GM12878 (cell line): ENCODE measurements around the gene KCNG1. TPM values are rescaled to one million over a fixed set of nuclear protein-coding genes. Genes with fewer than 3 reads are reported as not detected.

ENCODE experiments used
- ATAC-seq: fragments of 200-7000 bp; cut with Tn5 transposase; 3 replicates; pipeline ENCODE4 v1.9.1; 2020; ENCODE audit warnings: mild to moderate bottlenecking, moderate library complexity
- BruUV-seq: library from RNA; stranded (reverse); fragments of 400-500 nt; replicated peaks from 2 replicates; lab custom pipeline; 2021; lab: Mats Ljungman, UMichigan
- CTCF ChIA-PET: fragments of 300-600 bp; sonication (Branson Sonifier 250); formaldehyde crosslinking; extraction: SDS; loops from one replicate; lab custom pipeline; 2021; ENCODE audit warnings: inconsistent platforms; lab: Yijun Ruan, JAX
- POLR2A ChIA-PET: fragments of 350-600 bp; formaldehyde crosslinking; extraction: SDS; loops from one replicate; lab custom pipeline; 2021; ENCODE audit warnings: inconsistent platforms; lab: Charles Lee
- RAD21 ChIA-PET: fragments of 300-600 bp; sonication (Branson Sonifier 250); formaldehyde crosslinking; loops from one replicate; lab custom pipeline; 2023; ENCODE audit warnings: antibody characterized with exemption; ENCODE audit not compliant: unreplicated experiment; lab: Charles Lee
- SMC1A ChIA-PET: fragments of 300-600 bp; sonication (Branson Sonifier 250); formaldehyde crosslinking; loops from one replicate; lab custom pipeline; 2023; ENCODE audit not compliant: unreplicated experiment, uncharacterized antibody; lab: Charles Lee
- DNase-seq: peaks from one replicate; pipeline ENCODE4 v3.0.0-alpha.2; 2011; ENCODE audit warnings: low read depth, low spot score
- FAIRE-seq: peaks from 3 replicates; lab custom pipeline; 2011; peaks lifted over from hg19 to GRCh38; lab: Jason Lieb, UNC
- H2AFZ ChIP-seq: 2 replicates; pipeline ENCODE4 v1.6.0; 2011; ENCODE audit warnings: low read depth, low read length, control low read depth; ENCODE audit not compliant: control insufficient read depth
- H3K27ac ChIP-seq: 2 replicates; pipeline ENCODE4 v1.5.1; 2011; ENCODE audit warnings: control low read depth; ENCODE audit not compliant: control insufficient read depth, insufficient read depth
- H3K27me3 ChIP-seq, 2 experiments: replicated peaks in 1 of 2; 2 replicates each; pipeline versions ENCODE4 v1.6.0 to v1.6.1; 2011; ENCODE audit warnings: low read length in 1 of 2; ENCODE audit not compliant: control insufficient read depth in 2 of 2, insufficient read depth in 2 of 2
- H3K36me3 ChIP-seq, 2 experiments: 2 replicates each; pipeline ENCODE4 v1.5.1; 2011; ENCODE audit warnings: low read length in 1 of 2; ENCODE audit not compliant: control insufficient read depth in 2 of 2, insufficient read depth in 2 of 2
- H3K4me1 ChIP-seq: 2 replicates; pipeline ENCODE4 v1.6.1; 2011; ENCODE audit warnings: mild to moderate bottlenecking, low read length, moderate library complexity, mixed read lengths; ENCODE audit not compliant: control insufficient read depth, insufficient read depth
- H3K4me2 ChIP-seq: 2 replicates; pipeline ENCODE4 v1.6.0; 2011; ENCODE audit warnings: control low read depth; ENCODE audit not compliant: control insufficient read depth, insufficient read depth
- H3K4me3 ChIP-seq: fragments of 200-600 bp; sonication (generic); 2 replicates; pipeline ENCODE4 v1.5.1; 2016
- H3K79me2 ChIP-seq: 2 replicates; pipeline ENCODE4 v1.6.0; 2011; ENCODE audit warnings: low read length; ENCODE audit not compliant: control insufficient read depth, insufficient read depth
- H3K9ac ChIP-seq: 2 replicates; pipeline ENCODE4 v1.8.0; 2011; ENCODE audit warnings: low read length, control low read depth, mixed read lengths; ENCODE audit not compliant: control insufficient read depth, insufficient read depth
- H3K9me3 ChIP-seq: replicated peaks from 3 replicates; pipeline ENCODE4 v1.5.1; 2011; ENCODE audit warnings: mild to moderate bottlenecking, low read length; ENCODE audit not compliant: control insufficient read depth, insufficient read depth
- H4K20me1 ChIP-seq: 2 replicates; pipeline ENCODE4 v1.6.0; 2011; ENCODE audit not compliant: control insufficient read depth, insufficient read depth
- POLR2A ChIP-seq: IDR thresholded peaks from 2 replicates; pipeline ENCODE4 v1.6.1; 2011; ENCODE audit warnings: low read depth, mild to moderate bottlenecking, low read length
- RAD21 ChIP-seq: IDR thresholded peaks from 2 replicates; pipeline ENCODE4 v1.6.1; 2011; ENCODE audit warnings: mild to moderate bottlenecking, low read depth, low read length, moderate library complexity; ENCODE audit not compliant: insufficient read depth
- ZNF274 ChIP-seq: IDR thresholded peaks from one replicate; pipeline ENCODE4 v1.8.0; 2011; ENCODE audit not compliant: insufficient read length, insufficient read depth
- WGBS: methylation state at CpG from one replicate; pipeline ENCODE4 v1.1.6; 2016; ENCODE audit warnings: low lambda C conversion rate; ENCODE audit not compliant: insufficient replicate concordance, insufficient coverage; ENCODE audit errors: missing lambda C conversion rate; 5-methylcytosine and 5-hydroxymethylcytosine counted together
- in situ Hi-C: fragments of 300-500 bp; cut with MboI; formaldehyde crosslinking; loops from 9 replicates; pipeline ENCODE4 v1.14.3; 2018; ENCODE audit warnings: mixed read lengths
- intact Hi-C: fragments of 100-400 bp; cut with micrococcal nuclease; formaldehyde crosslinking; loops from one replicate; pipeline ENCODE4 v1.14.2; 2022; ENCODE audit not compliant: unreplicated experiment
- polyA plus RNA-seq, 11 experiments: library from polyadenylated mRNA; depleted of rRNA in 4 of 11; unstranded in 6 of 11; stranded (reverse) in 5 of 11; fragments of >200 nt; fragmentation: Nextera tagmentation in 4 of 11; fragmentation: Illumina TruSeq in 1 of 11; extraction: Ambion mirVana in 4 of 11; extraction: Trizol in 1 of 11; gene quantifications; 1 replicate in 1 of 11; 2 replicates in 10 of 11; pipeline versions ENCODE4 v1.2.1 to v1.2.3, GENCODE V29; 2011 to 2016; ENCODE audit warnings: inconsistent platforms in 2 of 11, missing spikeins in 2 of 11, low read depth in 1 of 11
- total RNA-seq, 4 experiments: library from RNA; depleted of rRNA in 3 of 4; stranded (reverse); fragments of >200 nt in 3 of 4; fragmentation: Illumina TruSeq in 1 of 4; extraction: Trizol in 1 of 4; gene quantifications; 2 replicates each; pipeline versions ENCODE4 v1.2.1 to v1.2.3, GENCODE V29; 2013 to 2021
- TF ChIP-seq, protein P1 (sequence below): fragments of 450-650 bp; IDR thresholded peaks from 2 replicates; pipeline ENCODE4 v1.6.1; 2017; ENCODE audit warnings: borderline replicate concordance
- TF ChIP-seq, protein P2 (sequence below): fragments of 150-350 bp; IDR thresholded peaks from 2 replicates; pipeline ENCODE4 v1.6.1; 2016; ENCODE audit warnings: low read depth, low read length

Gene KCNG1
- total and polyA plus RNA-seq, 10 of the 15 experiments (the other 5 are each of a cell fraction or from before 2014, with no cell fraction given) = not detected

DNA sequence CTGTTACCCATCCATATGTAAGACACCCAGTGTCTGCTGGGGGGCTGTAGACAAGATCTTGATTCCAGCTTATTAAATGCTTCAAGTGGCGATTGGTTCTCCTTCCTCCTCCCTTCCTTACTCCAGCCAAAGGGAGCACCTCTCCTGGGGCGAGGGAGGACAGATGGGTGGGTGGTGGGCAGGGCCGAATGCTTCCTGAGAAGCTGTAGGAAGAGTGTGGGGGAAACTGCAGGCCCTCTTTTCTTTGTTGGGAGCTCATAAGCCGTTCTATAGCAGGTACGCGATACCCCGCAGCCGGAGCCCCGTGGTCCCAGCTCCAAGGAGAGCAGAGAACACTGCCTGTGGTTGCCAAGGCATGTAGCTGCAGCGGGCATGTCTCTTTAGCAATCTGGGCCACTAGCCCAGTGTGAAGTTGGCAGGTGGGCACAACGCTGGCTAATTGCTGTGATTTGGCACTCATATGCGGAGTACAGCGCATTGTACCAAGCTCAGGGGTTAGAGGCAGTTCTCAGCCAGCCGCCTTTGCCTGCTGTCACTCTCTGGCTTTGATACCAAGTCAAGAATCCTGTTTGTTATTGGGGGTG, 14.7 kb upstream of the KCNG1 start:
- RAD21 ChIA-PET = no interaction called here
- 50% methylated on average over 13 of the region's 14 CpGs for WGBS
- H3K4me1 ChIP-seq = no peaks in the 10 kb centered on the region
- intact Hi-C loops = no loop called here
- CTCF ChIA-PET = interaction anchor here (0.5 to 1.1 kb wide), 3 partner anchors 22 to 914 kb away, joined by 3 to 4 read pairs (median 4); no protein-coding TSS in a partner anchor
- H2AFZ ChIP-seq = no peak overlapping the region
- H3K36me3 ChIP-seq = no peaks in the 10 kb centered on the region
- H3K9ac ChIP-seq = no peak overlapping the region
- TF ChIP-seq POLR2A = no peak
- TF ChIP-seq, protein P1, sequence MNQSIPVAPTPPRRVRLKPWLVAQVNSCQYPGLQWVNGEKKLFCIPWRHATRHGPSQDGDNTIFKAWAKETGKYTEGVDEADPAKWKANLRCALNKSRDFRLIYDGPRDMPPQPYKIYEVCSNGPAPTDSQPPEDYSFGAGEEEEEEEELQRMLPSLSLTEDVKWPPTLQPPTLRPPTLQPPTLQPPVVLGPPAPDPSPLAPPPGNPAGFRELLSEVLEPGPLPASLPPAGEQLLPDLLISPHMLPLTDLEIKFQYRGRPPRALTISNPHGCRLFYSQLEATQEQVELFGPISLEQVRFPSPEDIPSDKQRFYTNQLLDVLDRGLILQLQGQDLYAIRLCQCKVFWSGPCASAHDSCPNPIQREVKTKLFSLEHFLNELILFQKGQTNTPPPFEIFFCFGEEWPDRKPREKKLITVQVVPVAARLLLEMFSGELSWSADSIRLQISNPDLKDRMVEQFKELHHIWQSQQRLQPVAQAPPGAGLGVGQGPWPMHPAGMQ = no peak
- no peak for TF ChIP-seq ZNF274
- no peak for TF ChIP-seq RAD21
- TF ChIP-seq, protein P2, sequence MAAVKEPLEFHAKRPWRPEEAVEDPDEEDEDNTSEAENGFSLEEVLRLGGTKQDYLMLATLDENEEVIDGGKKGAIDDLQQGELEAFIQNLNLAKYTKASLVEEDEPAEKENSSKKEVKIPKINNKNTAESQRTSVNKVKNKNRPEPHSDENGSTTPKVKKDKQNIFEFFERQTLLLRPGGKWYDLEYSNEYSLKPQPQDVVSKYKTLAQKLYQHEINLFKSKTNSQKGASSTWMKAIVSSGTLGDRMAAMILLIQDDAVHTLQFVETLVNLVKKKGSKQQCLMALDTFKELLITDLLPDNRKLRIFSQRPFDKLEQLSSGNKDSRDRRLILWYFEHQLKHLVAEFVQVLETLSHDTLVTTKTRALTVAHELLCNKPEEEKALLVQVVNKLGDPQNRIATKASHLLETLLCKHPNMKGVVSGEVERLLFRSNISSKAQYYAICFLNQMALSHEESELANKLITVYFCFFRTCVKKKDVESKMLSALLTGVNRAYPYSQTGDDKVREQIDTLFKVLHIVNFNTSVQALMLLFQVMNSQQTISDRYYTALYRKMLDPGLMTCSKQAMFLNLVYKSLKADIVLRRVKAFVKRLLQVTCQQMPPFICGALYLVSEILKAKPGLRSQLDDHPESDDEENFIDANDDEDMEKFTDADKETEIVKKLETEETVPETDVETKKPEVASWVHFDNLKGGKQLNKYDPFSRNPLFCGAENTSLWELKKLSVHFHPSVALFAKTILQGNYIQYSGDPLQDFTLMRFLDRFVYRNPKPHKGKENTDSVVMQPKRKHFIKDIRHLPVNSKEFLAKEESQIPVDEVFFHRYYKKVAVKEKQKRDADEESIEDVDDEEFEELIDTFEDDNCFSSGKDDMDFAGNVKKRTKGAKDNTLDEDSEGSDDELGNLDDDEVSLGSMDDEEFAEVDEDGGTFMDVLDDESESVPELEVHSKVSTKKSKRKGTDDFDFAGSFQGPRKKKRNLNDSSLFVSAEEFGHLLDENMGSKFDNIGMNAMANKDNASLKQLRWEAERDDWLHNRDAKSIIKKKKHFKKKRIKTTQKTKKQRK = no peak
- H3K9me3 ChIP-seq = no peaks in the 10 kb centered on the region
- peaks cover 0 to 4% of the 10 kb centered on the region in 2 experiments; a peak in 2 of 4 replicates for H3K27me3 ChIP-seq
- no peaks in the 10 kb centered on the region for H3K79me2 ChIP-seq
- no peak overlapping the region for H3K27ac ChIP-seq
- H3K4me2 ChIP-seq = no peak overlapping the region
- FAIRE-seq (no peak), DNase-seq (no peak), ATAC-seq (no peak)
- SMC1A ChIA-PET = no interaction called here
- no TSS peak for BruUV-seq
- in situ Hi-C loops = no loop called here
- no peak overlapping the region for H3K4me3 ChIP-seq
- POLR2A ChIA-PET = no interaction called here
- H4K20me1 ChIP-seq = no peaks in the 10 kb centered on the region
